OCI-LY7 (cell line): ENCODE results near the gene HEXA. TPM values are rescaled to one million over a fixed set of nuclear protein-coding genes. Genes with fewer than 3 reads are reported as not detected.

Experiments
- BruUV-seq: library from RNA; stranded (reverse); fragments of 400-500 nt; replicated peaks from 2 replicates; lab custom pipeline; 2021; lab: Mats Ljungman, UMichigan
- CTCF ChIA-PET: fragments of 300-600 bp; sonication (Branson Sonifier 250); formaldehyde crosslinking; loops from one replicate; lab custom pipeline; 2022; ENCODE audit warnings: antibody characterized with exemption; ENCODE audit not compliant: unreplicated experiment; lab: Charles Lee
- POLR2A ChIA-PET: fragments of 300-600 bp; sonication (Branson Sonifier 250); formaldehyde crosslinking; loops from one replicate; lab custom pipeline; 2022; ENCODE audit warnings: antibody characterized with exemption; lab: Charles Lee
- DNase-seq: peaks from one replicate; pipeline ENCODE4 v3.0.0-alpha.2; 2015; ENCODE audit warnings: low spot score
- H2AFZ ChIP-seq: fragments of 200-600 bp; sonication (generic), shearing (Covaris generic); 2 replicates; pipeline ENCODE4 v1.6.1; 2014; ENCODE audit warnings: mild to moderate bottlenecking, antibody characterized with exemption, low read length, moderate library complexity
- H3K27ac ChIP-seq: fragments of 200-600 bp; sonication (generic); 2 replicates; pipeline ENCODE4 v1.5.1; 2014; ENCODE audit warnings: mixed run types, low read depth, mild to moderate bottlenecking, moderate library complexity, low read length, inconsistent platforms; ENCODE audit not compliant: poor library complexity, severe bottlenecking
- H3K36me3 ChIP-seq: fragments of 200-600 bp; sonication (generic); 2 replicates; pipeline ENCODE4 v1.6.1; 2014; ENCODE audit warnings: mild to moderate bottlenecking, antibody characterized with exemption, low read length, moderate library complexity, mixed read lengths; ENCODE audit not compliant: insufficient read depth
- H3K4me1 ChIP-seq: fragments of 200-600 bp; sonication (generic); 2 replicates; pipeline ENCODE4 v1.5.1; 2014; ENCODE audit warnings: mild to moderate bottlenecking, low read length; ENCODE audit not compliant: insufficient read depth, poor library complexity, severe bottlenecking
- H3K4me2 ChIP-seq: fragments of 200-600 bp; sonication (generic); 2 replicates; pipeline ENCODE4 v1.6.1; 2014; ENCODE audit warnings: mild to moderate bottlenecking, low read length
- H3K4me3 ChIP-seq: fragments of 200-600 bp; sonication (generic); 2 replicates; pipeline ENCODE4 v1.5.1; 2014; ENCODE audit warnings: mild to moderate bottlenecking, low read depth, low read length; ENCODE audit not compliant: poor library complexity, severe bottlenecking
- H3K79me2 ChIP-seq: fragments of 200-600 bp; sonication (generic); 2 replicates; pipeline ENCODE4 v1.6.1; 2016; ENCODE audit warnings: low read depth, mild to moderate bottlenecking, low read length, moderate library complexity, mixed read lengths; ENCODE audit not compliant: insufficient read depth
- H3K9me2 ChIP-seq: fragments of 200-600 bp; sonication (generic); 2 replicates; pipeline ENCODE4 v1.6.1; 2016; ENCODE audit warnings: mild to moderate bottlenecking, low read length, mixed read lengths; ENCODE audit not compliant: insufficient read depth
- H3K9me3 ChIP-seq: fragments of 200-600 bp; sonication (generic); 2 replicates; pipeline ENCODE4 v1.6.1; 2014; ENCODE audit warnings: mild to moderate bottlenecking, mixed run types, low read length, mixed read lengths
- H4K20me1 ChIP-seq: fragments of 200-600 bp; sonication (generic); 2 replicates; pipeline ENCODE4 v1.6.1; 2014; ENCODE audit warnings: mild to moderate bottlenecking, antibody characterized with exemption, low read length, moderate library complexity, mixed read lengths; ENCODE audit not compliant: insufficient read depth
- CTCF ChIP-seq: fragments of 200-600 bp; sonication (generic); conservative IDR thresholded peaks from 2 replicates; pipeline ENCODE4 v1.5.1; 2014; ENCODE audit warnings: mild to moderate bottlenecking, antibody characterized with exemption, low read length, moderate library complexity, mixed read lengths
- EZH2phosphoT487 ChIP-seq: fragments of 200-600 bp; sonication (generic); IDR thresholded peaks from 2 replicates; pipeline ENCODE4 v1.6.1; 2018; ENCODE audit warnings: low read depth, borderline replicate concordance, mild to moderate bottlenecking, mixed run types, antibody characterized with exemption, low read length, moderate library complexity, mixed read lengths
- intact Hi-C: fragments of 100-400 bp; cut with micrococcal nuclease; formaldehyde crosslinking; loops from one replicate; pipeline ENCODE4 v1.10.0; 2022; ENCODE audit not compliant: unreplicated experiment
- total RNA-seq, 2 experiments: library from RNA; depleted of rRNA in 1 of 2; stranded (reverse); fragments of >200 nt in 1 of 2; shearing (Covaris generic) in 1 of 2; gene quantifications; 2 replicates each; pipeline ENCODE4 v1.2.3, GENCODE V29; 2014 to 2022

Gene HEXA
- total RNA-seq, 2 experiments from 2014 or later: 51.3 to 82.6 TPM

DNA sequence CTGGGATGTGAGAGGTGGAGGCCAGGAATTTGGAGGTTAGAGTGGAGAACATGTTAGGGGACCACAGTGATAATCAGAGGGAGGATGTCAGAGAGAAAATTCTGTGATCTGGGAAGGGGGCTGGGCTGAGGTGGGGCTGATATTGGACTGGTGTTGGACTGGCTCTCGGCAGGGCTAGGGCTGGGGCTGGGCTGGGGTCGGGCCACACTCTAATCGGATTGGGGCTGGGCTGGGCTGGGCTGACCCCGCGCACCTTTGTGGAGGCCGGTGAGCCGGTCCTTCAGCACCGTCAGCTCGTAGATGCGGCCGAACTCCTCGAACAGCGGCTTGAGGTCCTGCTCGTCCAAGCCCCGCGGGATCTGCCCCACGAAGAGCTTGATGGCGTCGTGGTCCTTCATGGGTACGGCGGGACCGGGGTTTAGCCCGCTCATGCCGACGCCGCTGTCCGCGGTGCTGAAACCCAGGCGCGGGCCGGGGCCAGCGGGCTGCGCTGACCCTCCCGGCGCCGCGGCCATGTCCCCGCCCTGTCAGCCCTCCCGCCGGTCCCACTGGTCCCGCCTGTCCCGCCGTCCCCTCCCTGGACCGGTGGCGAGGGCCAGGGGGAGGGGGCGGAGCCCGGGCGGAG lies 56.3 kb downstream of the HEXA start:
- H3K9me2 ChIP-seq: no peaks in the 10 kb centered on the region
- intact Hi-C loops: loop anchor here (10.0 kb wide), 3 partner anchors 265 to 765 kb away; no protein-coding TSS in a partner anchor
- no peaks in the 10 kb centered on the region for H3K4me1 ChIP-seq
- H3K27ac ChIP-seq: no peak overlapping the region
- DNase-seq: no peak
- H2AFZ ChIP-seq: no peak overlapping the region
- no peaks in the 10 kb centered on the region for H3K79me2 ChIP-seq
- ChIA-PET POLR2A (no interaction called here), CTCF (no interaction called here)
- no peak overlapping the region for H3K4me3 ChIP-seq
- peaks cover 8% of the 10 kb centered on the region; the same call in 1 of the 2 replicates for H3K9me3 ChIP-seq
- H3K4me2 ChIP-seq: no peak overlapping the region
- TF ChIP-seq CTCF: no peak
- no peak for TF ChIP-seq EZH2phosphoT487
- no peaks in the 10 kb centered on the region for H4K20me1 ChIP-seq
- BruUV-seq: no TSS peak
- H3K36me3 ChIP-seq: no peaks in the 10 kb centered on the region

DNA sequence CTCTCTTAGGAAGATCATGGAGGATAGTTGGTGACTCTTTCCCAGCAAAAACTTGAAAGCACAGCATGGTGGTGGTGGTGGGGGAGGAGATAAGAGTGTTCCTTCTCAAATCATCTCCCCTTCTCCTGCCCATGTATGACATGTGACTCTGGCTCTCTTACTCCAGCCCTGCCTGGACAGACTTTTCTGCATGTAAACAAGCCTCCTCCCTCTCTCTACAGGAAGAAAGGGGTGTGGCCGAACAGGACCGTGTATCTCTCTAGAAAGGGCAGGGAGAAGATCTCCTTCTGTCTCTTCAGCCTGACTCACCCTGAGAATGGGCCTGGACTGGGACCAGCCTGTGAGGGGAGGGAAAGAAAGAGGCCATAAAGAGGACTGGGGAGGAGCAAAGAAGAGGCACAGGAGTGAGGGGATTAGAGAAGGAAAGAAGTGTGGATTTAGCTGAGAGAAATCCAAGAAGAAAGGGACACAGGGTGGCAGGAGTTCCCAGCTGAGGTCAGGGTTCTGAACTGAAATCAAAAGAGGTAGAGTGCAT lies 57.3 kb downstream of the HEXA start:
- H3K4me1 ChIP-seq: no peaks in the 10 kb centered on the region
- TF ChIP-seq CTCF: no peak
- TF ChIP-seq EZH2phosphoT487: no peak
- CTCF ChIA-PET: no interaction called here
- no TSS peak for BruUV-seq
- H3K36me3 ChIP-seq: no peaks in the 10 kb centered on the region
- POLR2A ChIA-PET: no interaction called here
- no peak overlapping the region for H3K4me3 ChIP-seq
- no peak overlapping the region for H2AFZ ChIP-seq
- H3K9me3 ChIP-seq: peaks cover 1% of the 10 kb centered on the region; the same call in 1 of the 2 replicates
- intact Hi-C loops: loop anchor here (10.0 kb wide), 3 partner anchors 266 to 766 kb away; no protein-coding TSS in a partner anchor
- no peak overlapping the region for H3K4me2 ChIP-seq
- DNase-seq: no peak
- no peaks in the 10 kb centered on the region for H4K20me1 ChIP-seq
- no peaks in the 10 kb centered on the region for H3K9me2 ChIP-seq
- H3K27ac ChIP-seq: no peak overlapping the region
- H3K79me2 ChIP-seq: no peaks in the 10 kb centered on the region
